H1 (cell line): ENCODE measurements around the gene PSMD5. TPM values are rescaled to one million over a fixed set of nuclear protein-coding genes. Genes with fewer than 3 reads are reported as not detected.
A peak's percentile ranks its signal among the peaks of the same experiment; 100 is the strongest.

ENCODE experiments used
- CTCF ChIA-PET: fragments of 300-600 bp; sonication (Branson Sonifier 250); formaldehyde crosslinking; loops from one replicate; lab custom pipeline; 2021; ENCODE audit not compliant: partially characterized antibody; lab: Charles Lee
- POLR2A ChIA-PET: fragments of 300-600 bp; sonication (Branson Sonifier 250); formaldehyde crosslinking; loops from one replicate; lab custom pipeline; 2021; ENCODE audit warnings: inconsistent platforms; ENCODE audit not compliant: partially characterized antibody; lab: Charles Lee
- DNase-seq, 2 experiments: peaks; one replicate each; pipeline versions ENCODE4 v3.0.0 to v3.0.0-alpha.2; 2010 to 2022; ENCODE audit warnings: low spot score in 2 of 2, low read depth in 1 of 2, mixed read lengths in 1 of 2
- FAIRE-seq: peaks from 2 replicates; lab custom pipeline; 2011; peaks lifted over from hg19 to GRCh38; lab: Jason Lieb, UNC
- H2AFZ ChIP-seq: 2 replicates; pipeline ENCODE4 v1.8.1; 2012; ENCODE audit warnings: low read length, inconsistent platforms
- H2AK5ac ChIP-seq: 2 replicates; pipeline ENCODE4 v1.6.1; 2013; ENCODE audit warnings: low read depth, low read length
- H2BK120ac ChIP-seq: replicated peaks from 2 replicates; pipeline ENCODE3; 2013; ENCODE audit warnings: low read depth, low read length, inconsistent platforms
- H2BK12ac ChIP-seq: 2 replicates; pipeline ENCODE4 v1.6.1; 2013; ENCODE audit warnings: low read depth, low read length
- H2BK15ac ChIP-seq: 2 replicates; pipeline ENCODE4 v1.6.1; 2013; ENCODE audit warnings: low read length
- H2BK20ac ChIP-seq: 2 replicates; pipeline ENCODE4 v1.6.1; 2013; ENCODE audit warnings: low read length
- H2BK5ac ChIP-seq: 2 replicates; pipeline ENCODE4 v1.6.1; 2013; ENCODE audit warnings: low read depth, low read length
- H3K14ac ChIP-seq: 2 replicates; pipeline ENCODE4 v1.6.1; 2013; ENCODE audit warnings: inconsistent platforms; ENCODE audit not compliant: insufficient read length
- H3K18ac ChIP-seq: 2 replicates; pipeline ENCODE4 v1.6.1; 2013; ENCODE audit warnings: low read length; ENCODE audit errors: extremely low read depth
- H3K23ac ChIP-seq: 2 replicates; pipeline ENCODE4 v1.6.1; 2013; ENCODE audit warnings: inconsistent platforms; ENCODE audit not compliant: insufficient read length
- H3K23me2 ChIP-seq: 2 replicates; pipeline ENCODE4 v1.6.1; 2013; ENCODE audit warnings: low read depth, low read length
- H3K27ac ChIP-seq: 2 replicates; pipeline ENCODE4 v1.6.1; 2011; ENCODE audit warnings: low read depth, low read length, inconsistent platforms
- H3K27me3 ChIP-seq, 4 experiments: replicated peaks in 1 of 4; 1 replicate in 1 of 4; 2 replicates in 3 of 4; pipeline versions ENCODE4 v1.6.1 to v1.8.1; 2011 to 2013; ENCODE audit warnings: low read length in 3 of 4, mild to moderate bottlenecking in 3 of 4, inconsistent platforms in 2 of 4, mixed read lengths in 2 of 4, moderate library complexity in 1 of 4; ENCODE audit not compliant: control insufficient read depth in 3 of 4, insufficient read depth in 3 of 4; ENCODE audit errors: extremely low read depth in 1 of 4
- H3K36me3 ChIP-seq, 4 experiments: 2 replicates each; pipeline versions ENCODE4 v1.6.1 to v1.8.1; 2011 to 2013; ENCODE audit warnings: mild to moderate bottlenecking in 4 of 4, low read length in 3 of 4, moderate library complexity in 2 of 4, control low read depth in 1 of 4, inconsistent platforms in 1 of 4; ENCODE audit not compliant: insufficient read depth in 4 of 4, control insufficient read depth in 2 of 4
- H3K4ac ChIP-seq: replicated peaks from 2 replicates; pipeline ENCODE3; 2013; ENCODE audit warnings: low read length, low read depth, mixed read lengths, inconsistent platforms; ENCODE audit not compliant: insufficient read length
- H3K4me1 ChIP-seq, 4 experiments: replicated peaks in 1 of 4; 1 replicate in 1 of 4; 2 replicates in 3 of 4; pipeline versions ENCODE4 v1.6.1 to v1.8.1; 2011 to 2013; ENCODE audit warnings: low read length in 3 of 4, inconsistent platforms in 2 of 4, mixed read lengths in 1 of 4; ENCODE audit not compliant: insufficient read depth in 4 of 4, control insufficient read depth in 3 of 4
- H3K4me2 ChIP-seq, 2 experiments: 2 replicates each; pipeline versions ENCODE4 v1.6.1 to v1.8.1; 2011 to 2013; ENCODE audit warnings: low read depth in 2 of 2, low read length in 2 of 2, control low read depth in 1 of 2, inconsistent platforms in 1 of 2, mild to moderate bottlenecking in 1 of 2; ENCODE audit not compliant: insufficient read depth in 1 of 2
- H3K4me3 ChIP-seq, 4 experiments: fragments of 200-600, 300-600 bp in 1 of 4; sonication (generic), shearing (Covaris generic), sonication (Bioruptor Twin) in 1 of 4; 2 replicates each; pipeline versions ENCODE4 v1.5.1 to v1.8.1; 2011 to 2016; ENCODE audit warnings: low read length in 4 of 4, low read depth in 3 of 4, control low read depth in 2 of 4, inconsistent platforms in 2 of 4, mild to moderate bottlenecking in 2 of 4, mixed read lengths in 1 of 4, moderate library complexity in 1 of 4; ENCODE audit not compliant: insufficient read depth in 2 of 4; ENCODE audit errors: extremely low read depth in 1 of 4
- H3K56ac ChIP-seq: replicated peaks from 2 replicates; pipeline ENCODE3; 2013; ENCODE audit warnings: low read depth, mild to moderate bottlenecking, mixed read lengths, low read length, inconsistent platforms; ENCODE audit not compliant: insufficient read length
- H3K79me1 ChIP-seq: 2 replicates; pipeline ENCODE4 v1.6.1; 2013; ENCODE audit warnings: low read depth, low read length, control low read depth
- H3K79me2 ChIP-seq, 2 experiments: 2 replicates each; pipeline versions ENCODE4 v1.6.1 to v1.8.1; 2012 to 2013; ENCODE audit warnings: low read length in 2 of 2, mild to moderate bottlenecking in 2 of 2, inconsistent platforms in 1 of 2; ENCODE audit not compliant: insufficient read depth in 2 of 2, control insufficient read depth in 1 of 2
- H3K9ac ChIP-seq, 4 experiments: replicated peaks in 1 of 4; 1 replicate in 1 of 4; 2 replicates in 3 of 4; pipeline versions ENCODE4 v1.6.1 to v1.8.1; 2011 to 2013; ENCODE audit warnings: low read depth in 3 of 4, low read length in 3 of 4, control low read depth in 2 of 4, mild to moderate bottlenecking in 2 of 4, moderate library complexity in 2 of 4, inconsistent platforms in 1 of 4; ENCODE audit errors: extremely low read depth in 1 of 4
- H3K9me3 ChIP-seq, 2 experiments: 2 replicates each; pipeline versions ENCODE4 v1.6.1 to v1.8.1; 2012 to 2013; ENCODE audit warnings: mild to moderate bottlenecking in 2 of 2, moderate library complexity in 2 of 2, control low read depth in 1 of 2, inconsistent platforms in 1 of 2, low read depth in 1 of 2, low read length in 1 of 2, mixed read lengths in 1 of 2; ENCODE audit not compliant: insufficient read depth in 2 of 2
- H4K20me1 ChIP-seq, 2 experiments: replicated peaks in 1 of 2; 2 replicates each; pipeline versions ENCODE3 to v1.8.1; 2011 to 2013; ENCODE audit warnings: inconsistent platforms in 2 of 2, low read length in 2 of 2, mild to moderate bottlenecking in 1 of 2; ENCODE audit not compliant: insufficient read depth in 2 of 2, control insufficient read depth in 1 of 2
- H4K5ac ChIP-seq: 2 replicates; pipeline ENCODE4 v1.6.1; 2013; ENCODE audit warnings: low read length, low read depth, mixed read lengths, inconsistent platforms; ENCODE audit not compliant: insufficient read length
- H4K8ac ChIP-seq: 2 replicates; pipeline ENCODE4 v1.8.0; 2013; ENCODE audit warnings: mild to moderate bottlenecking, moderate library complexity, low read length, inconsistent platforms; ENCODE audit not compliant: insufficient read depth; ENCODE audit errors: extremely low read depth
- H4K91ac ChIP-seq: replicated peaks from 2 replicates; pipeline ENCODE3; 2013; ENCODE audit warnings: low read length, mixed read lengths, inconsistent platforms; ENCODE audit not compliant: insufficient read length
- EZH2 ChIP-seq: fragments of 200-600 bp; sonication (generic); IDR thresholded peaks from 2 replicates; pipeline ENCODE4 v1.7.1; 2012; ENCODE audit warnings: low read depth, mild to moderate bottlenecking, moderate library complexity, low read length, inconsistent platforms; ENCODE audit not compliant: severe bottlenecking
- RFX5 ChIP-seq: IDR thresholded peaks from 2 replicates; pipeline ENCODE4 v1.6.1; 2011; ENCODE audit warnings: low read depth, low read length, improper control_type of control experiment, borderline replicate concordance
- WGBS, 2 experiments: shearing (Covaris generic) in 1 of 2; methylation state at CpG; one replicate each; pipeline versions ENCODE4 v1.1.6 to v1.1.7; 2013 to 2015; ENCODE audit warnings: low lambda C conversion rate in 2 of 2, mixed read lengths in 2 of 2, inconsistent platforms in 1 of 2, low coverage in 1 of 2, missing lambda C conversion rate in 1 of 2; ENCODE audit not compliant: insufficient replicate concordance in 2 of 2, insufficient coverage in 1 of 2, insufficient read length in 1 of 2; ENCODE audit errors: extremely low coverage in 1 of 2, missing lambda C conversion rate in 1 of 2; 5-methylcytosine and 5-hydroxymethylcytosine counted together
- polyA plus RNA-seq, 7 experiments: library from polyadenylated mRNA; depleted of rRNA in 3 of 7; stranded (reverse) in 5 of 7; unstranded in 2 of 7; fragments of >200 nt in 5 of 7; fragments of 200-250 nt in 2 of 7; gene quantifications; 1 replicate in 5 of 7; 2 replicates in 1 of 7; 4 replicates in 1 of 7; pipeline versions ENCODE4 v1.2.1 to v1.2.3, GENCODE V29; 2011 to 2013; ENCODE audit warnings: missing spikeins in 2 of 7, mixed read lengths in 2 of 7
- total RNA-seq: library from RNA; stranded (reverse); fragmentation: NEBNext Ultra II Directional; extraction: Animal tissue kit (Norgen Biotek cat#: 25700); gene quantifications from 2 replicates; pipeline ENCODE4 v1.2.1, GENCODE V29; 2021

Gene PSMD5
- total and polyA plus RNA-seq, 2 of the 8 experiments (the other 6 are each of a cell fraction or from before 2014, with no cell fraction given) = 19.2 to 30.5 TPM

GRCh38 chr9:120878188-120879130, 35.7 kb upstream of the PSMD5 start:
- Histone ChIP-seq H3K23me2 (peaks cover 8% of the 10 kb centered on the region), H3K4me2 (peak overlapping the region in 1 of 2 experiments; percentile 79; a peak in 1 of 4 replicates), H3K9ac (no peak overlapping the region)

More at GRCh38 chr9:120878188-120879130, 35.7 kb upstream of the PSMD5 start:
- Histone ChIP-seq H4K8ac (no peak overlapping the region), H3K14ac (no peak overlapping the region), H2BK12ac (peak overlapping the region; percentile 99; the same call in 1 of the 2 replicates), H3K79me1 (no peaks in the 10 kb centered on the region), H3K79me2 (no peaks in the 10 kb centered on the region), H3K9me3 (no peaks in the 10 kb centered on the region), H3K36me3 (peaks cover 0 to 3% (median 0%) of the 10 kb centered on the region in 4 experiments; a peak in 1 of 8 replicates), H3K4me1 (peaks cover 17 to 36% (median 27%) of the 10 kb centered on the region in 4 experiments), H2BK5ac (peak overlapping the region; percentile 32; the same call in 1 of the 2 replicates), H3K4me3 (no peak overlapping the region), H3K27ac (no peak overlapping the region), H4K5ac (no peak overlapping the region), H4K20me1 (no peaks in the 10 kb centered on the region), H2BK15ac (peak overlapping the region; percentile 83), H3K4ac (no peak overlapping the region), H3K18ac (peak overlapping the region; percentile 4; the same call in 1 of the 2 replicates), H2AK5ac (no peak overlapping the region), H3K27me3 (peaks cover 0 to 4% (median 1%) of the 10 kb centered on the region in 4 experiments; a peak in 3 of 7 replicates), H3K23ac (no peak overlapping the region), H4K91ac (peak overlapping the region; percentile 12), H2BK120ac (no peak overlapping the region), H2AFZ (no peak overlapping the region), H3K56ac (no peak overlapping the region), H2BK20ac (peak overlapping the region; percentile 98; the same call in 1 of the 2 replicates)
- CTCF ChIA-PET = interaction anchor here (1.3 to 2.3 kb wide), 4 partner anchors 10 to 103 kb away, joined by 3 to 12 read pairs (median 6); no protein-coding TSS in a partner anchor
- WGBS, 2 experiments = 76% methylated on average over 8 of the region's 8 CpGs; no CpG with 5 or more reads in 1 of the 2 experiments
- FAIRE-seq = no peak
- TF ChIP-seq RFX5 = no peak
- TF ChIP-seq EZH2 = peak; percentile 13
- DNase-seq = no peak
- POLR2A ChIA-PET = interaction anchor here (0.6 to 1.4 kb wide), 3 partner anchors 13 to 520 kb away, joined by 3 to 6 read pairs (median 4); no protein-coding TSS in a partner anchor
